ENCODE measurements around the gene TRAPPC10.

DNA sequence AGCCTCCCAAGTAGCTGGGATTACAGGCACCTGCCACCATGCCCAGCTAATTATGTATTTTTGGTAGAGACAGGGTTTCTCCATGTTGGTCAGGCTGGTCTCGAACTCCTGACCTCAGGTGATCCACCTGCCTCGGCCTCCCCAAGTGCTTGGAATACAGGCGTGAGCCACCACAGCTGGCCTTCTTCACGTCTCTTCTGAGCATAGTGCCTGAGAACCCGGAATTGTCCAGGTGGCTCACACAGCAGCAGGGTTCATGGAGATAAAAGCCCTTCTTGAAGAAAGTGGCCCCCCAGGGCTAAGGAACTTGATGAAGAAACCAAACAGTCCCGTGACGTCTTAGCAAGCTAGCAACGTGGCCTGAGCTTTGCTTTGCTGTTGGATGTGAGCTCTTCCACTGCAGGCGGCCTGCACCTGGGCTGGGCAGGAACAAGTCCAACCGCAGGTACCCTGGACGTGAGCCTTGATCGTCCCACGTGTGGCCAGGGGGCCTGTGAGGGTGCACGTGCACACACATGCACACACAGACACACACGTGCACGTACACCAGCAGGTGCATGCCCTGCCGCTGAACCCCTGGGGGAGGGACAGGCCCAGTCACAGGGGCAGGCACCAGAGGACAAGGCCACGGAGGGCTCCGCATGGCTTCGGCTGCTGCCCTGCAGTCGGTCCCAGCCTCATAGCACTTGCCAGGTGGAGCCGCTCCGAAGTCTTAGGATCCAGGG lies 23.4 kb upstream of the TRAPPC10 start:
- TF ChIP-seq, protein P1, sequence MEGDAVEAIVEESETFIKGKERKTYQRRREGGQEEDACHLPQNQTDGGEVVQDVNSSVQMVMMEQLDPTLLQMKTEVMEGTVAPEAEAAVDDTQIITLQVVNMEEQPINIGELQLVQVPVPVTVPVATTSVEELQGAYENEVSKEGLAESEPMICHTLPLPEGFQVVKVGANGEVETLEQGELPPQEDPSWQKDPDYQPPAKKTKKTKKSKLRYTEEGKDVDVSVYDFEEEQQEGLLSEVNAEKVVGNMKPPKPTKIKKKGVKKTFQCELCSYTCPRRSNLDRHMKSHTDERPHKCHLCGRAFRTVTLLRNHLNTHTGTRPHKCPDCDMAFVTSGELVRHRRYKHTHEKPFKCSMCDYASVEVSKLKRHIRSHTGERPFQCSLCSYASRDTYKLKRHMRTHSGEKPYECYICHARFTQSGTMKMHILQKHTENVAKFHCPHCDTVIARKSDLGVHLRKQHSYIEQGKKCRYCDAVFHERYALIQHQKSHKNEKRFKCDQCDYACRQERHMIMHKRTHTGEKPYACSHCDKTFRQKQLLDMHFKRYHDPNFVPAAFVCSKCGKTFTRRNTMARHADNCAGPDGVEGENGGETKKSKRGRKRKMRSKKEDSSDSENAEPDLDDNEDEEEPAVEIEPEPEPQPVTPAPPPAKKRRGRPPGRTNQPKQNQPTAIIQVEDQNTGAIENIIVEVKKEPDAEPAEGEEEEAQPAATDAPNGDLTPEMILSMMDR (IDR thresholded peaks at IDR 0.05) = no peak
- TF ChIP-seq POLR2A (IDR thresholded peaks at IDR 0.05) (no peak), POLR2AphosphoS5 (IDR thresholded peaks at IDR 0.05) (no peak)
